ENCODE results near the gene DDX24.

DDX24 gene

DNA sequence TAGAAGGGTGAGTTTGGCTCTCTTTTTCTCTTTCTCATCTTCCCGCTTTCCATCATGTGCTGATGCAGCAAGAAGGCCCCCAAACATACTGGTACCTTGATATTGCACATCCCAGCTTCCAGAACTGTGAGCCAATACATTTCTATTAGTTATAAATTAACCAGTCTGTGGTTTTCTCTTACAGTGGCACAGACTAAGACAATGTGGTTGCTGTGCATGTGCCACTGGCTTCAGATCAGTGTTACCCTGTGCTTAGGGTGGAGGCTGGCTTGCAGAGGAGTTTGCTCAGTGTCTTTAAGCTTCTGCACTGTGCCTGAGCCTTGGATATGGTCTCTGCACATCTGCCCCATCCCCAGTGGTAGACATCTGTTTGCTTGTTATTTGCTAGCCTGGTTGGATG is 42.9 kb upstream of the DDX24 start:
- no peaks in the 10 kb centered on the region for H3K36me3 ChIP-seq (ENCODE audit: control insufficient read depth, insufficient read depth, low read length)
- H3K9me3 ChIP-seq (ENCODE audit: control insufficient read depth, low read length), result no peaks in the 10 kb centered on the region
- no peak overlapping the region for H3K4me3 ChIP-seq (ENCODE audit: extremely low read depth, insufficient read depth, low read length, poor library complexity, severe bottlenecking)
- H3K4me1 ChIP-seq (ENCODE audit: control insufficient read depth, insufficient read depth, low read length, poor library complexity, severe bottlenecking), result no peaks in the 10 kb centered on the region
- no CpG with 5 or more reads among the region's 1 CpG for WGBS, 2 experiments (ENCODE audit: insufficient coverage in 2 of 2)
- no peak overlapping the region for H3K27ac ChIP-seq (ENCODE audit: low read depth, low read length, severe bottlenecking)

DNA sequence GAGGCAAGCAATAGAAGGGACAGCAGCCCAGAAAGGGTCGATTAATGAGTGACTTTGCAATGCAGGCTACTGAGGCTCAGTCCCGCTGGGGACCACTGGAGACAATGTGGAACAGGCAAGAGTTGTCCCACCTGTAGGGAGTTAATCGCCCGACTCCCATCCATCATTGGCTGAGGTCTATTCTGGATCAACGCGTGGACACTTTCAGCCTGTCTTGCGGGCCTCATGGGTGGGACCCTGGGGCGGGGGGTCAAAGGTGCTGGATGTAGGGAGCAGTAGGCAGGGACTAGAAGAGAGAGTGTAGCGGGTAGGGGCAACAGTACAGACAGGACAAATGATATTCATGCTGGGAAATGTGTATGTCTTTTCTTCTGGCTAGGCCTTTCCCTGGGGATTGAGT is 42.3 kb upstream of the DDX24 start:
- Histone ChIP-seq H3K27ac (ENCODE audit: low read depth, low read length, severe bottlenecking) (no peak overlapping the region), H3K9me3 (ENCODE audit: control insufficient read depth, low read length) (no peaks in the 10 kb centered on the region), H3K4me1 (ENCODE audit: control insufficient read depth, insufficient read depth, low read length, poor library complexity, severe bottlenecking) (no peaks in the 10 kb centered on the region), H3K36me3 (ENCODE audit: control insufficient read depth, insufficient read depth, low read length) (no peaks in the 10 kb centered on the region), H3K4me3 (ENCODE audit: extremely low read depth, insufficient read depth, low read length, poor library complexity, severe bottlenecking) (no peak overlapping the region)
- WGBS, 2 experiments (ENCODE audit: insufficient coverage in 2 of 2), result 90% methylated on average over 7 to 9 of the region's 9 CpGs

DNA sequence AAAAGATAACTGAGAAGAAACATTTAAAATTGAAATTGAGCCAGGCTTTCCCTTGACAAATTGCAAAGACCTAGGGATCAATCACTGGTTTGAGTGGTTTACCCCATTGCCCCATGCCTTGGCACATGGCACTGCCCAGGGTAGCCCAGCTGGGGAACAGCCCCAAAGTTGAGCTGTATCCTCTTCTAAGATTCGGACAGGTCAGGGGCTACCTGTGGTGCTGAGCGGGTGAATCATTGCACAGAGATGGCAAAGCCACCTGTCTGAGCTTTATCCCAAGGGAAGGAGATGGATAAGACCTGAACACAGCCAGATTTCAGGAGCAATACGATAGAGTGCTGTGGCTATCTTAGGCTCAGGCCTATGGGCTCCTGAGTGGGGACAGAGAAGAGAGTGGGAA is 41.4 kb upstream of the DDX24 start:
- Histone ChIP-seq H3K36me3 (ENCODE audit: control insufficient read depth, insufficient read depth, low read length) (no peaks in the 10 kb centered on the region), H3K9me3 (ENCODE audit: control insufficient read depth, low read length) (no peaks in the 10 kb centered on the region), H3K4me1 (ENCODE audit: control insufficient read depth, insufficient read depth, low read length, poor library complexity, severe bottlenecking) (no peaks in the 10 kb centered on the region), H3K27ac (ENCODE audit: low read depth, low read length, severe bottlenecking) (no peak overlapping the region), H3K4me3 (ENCODE audit: extremely low read depth, insufficient read depth, low read length, poor library complexity, severe bottlenecking) (no peak overlapping the region)
- WGBS, 2 experiments (ENCODE audit: insufficient coverage in 2 of 2), result 51 to 57% methylated on average over 3 of the region's 3 CpGs

DNA sequence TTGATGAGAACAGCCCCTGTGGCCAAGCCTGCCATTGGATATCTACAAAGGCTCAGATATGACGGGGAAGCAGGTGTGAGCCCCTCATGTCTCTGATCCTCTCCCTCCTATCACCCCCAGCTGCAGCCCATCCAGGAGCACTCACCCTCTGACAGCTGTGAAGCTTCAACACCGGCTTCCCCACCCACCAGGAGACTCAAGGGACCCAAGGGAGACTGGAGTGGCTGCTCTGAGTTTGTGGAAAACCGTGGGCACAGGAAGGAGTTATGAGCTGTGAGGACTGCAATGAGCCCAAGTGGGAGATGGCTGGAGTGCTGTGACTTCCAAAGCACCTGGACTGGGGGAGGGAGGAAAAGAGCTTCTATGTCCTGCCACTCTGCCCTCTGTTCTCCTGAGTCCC is 40.5 kb upstream of the DDX24 start:
- H3K4me3 ChIP-seq (ENCODE audit: extremely low read depth, insufficient read depth, low read length, poor library complexity, severe bottlenecking), result no peak overlapping the region

GRCh38 chr14:94120667-94121340 is 39.8 kb upstream of the DDX24 start:
- Histone ChIP-seq H3K4me1 (ENCODE audit: control insufficient read depth, insufficient read depth, low read length, poor library complexity, severe bottlenecking) (no peaks in the 10 kb centered on the region), H3K4me3 (ENCODE audit: extremely low read depth, insufficient read depth, low read length, poor library complexity, severe bottlenecking) (no peak overlapping the region), H3K27ac (ENCODE audit: low read depth, low read length, severe bottlenecking) (no peak overlapping the region), H3K36me3 (ENCODE audit: control insufficient read depth, insufficient read depth, low read length) (no peaks in the 10 kb centered on the region), H3K9me3 (ENCODE audit: control insufficient read depth, low read length) (no peaks in the 10 kb centered on the region)
- WGBS, 2 experiments (ENCODE audit: insufficient coverage in 2 of 2), result 86 to 97% methylated on average over 4 of the region's 5 CpGs

More for the DNA sequence above, 40.5 kb upstream of the DDX24 start:
- H3K36me3 ChIP-seq (ENCODE audit: control insufficient read depth, insufficient read depth, low read length), result no peaks in the 10 kb centered on the region
- 20% methylated on average over 1 of the region's 3 CpGs; no CpG with 5 or more reads in 1 of the 2 experiments for WGBS, 2 experiments (ENCODE audit: insufficient coverage in 2 of 2)
- H3K9me3 ChIP-seq (ENCODE audit: control insufficient read depth, low read length), result no peaks in the 10 kb centered on the region
- H3K4me1 ChIP-seq (ENCODE audit: control insufficient read depth, insufficient read depth, low read length, poor library complexity, severe bottlenecking), result no peaks in the 10 kb centered on the region
- no peak overlapping the region for H3K27ac ChIP-seq (ENCODE audit: low read depth, low read length, severe bottlenecking)

GRCh38 chr14:94119071-94119470 is 38.1 kb upstream of the DDX24 start:
- Histone ChIP-seq H3K27ac (ENCODE audit: low read depth, low read length, severe bottlenecking) (no peak overlapping the region), H3K36me3 (ENCODE audit: control insufficient read depth, insufficient read depth, low read length) (no peaks in the 10 kb centered on the region), H3K4me1 (ENCODE audit: control insufficient read depth, insufficient read depth, low read length, poor library complexity, severe bottlenecking) (no peaks in the 10 kb centered on the region), H3K9me3 (ENCODE audit: control insufficient read depth, low read length) (no peaks in the 10 kb centered on the region), H3K4me3 (ENCODE audit: extremely low read depth, insufficient read depth, low read length, poor library complexity, severe bottlenecking) (no peak overlapping the region)

DNA sequence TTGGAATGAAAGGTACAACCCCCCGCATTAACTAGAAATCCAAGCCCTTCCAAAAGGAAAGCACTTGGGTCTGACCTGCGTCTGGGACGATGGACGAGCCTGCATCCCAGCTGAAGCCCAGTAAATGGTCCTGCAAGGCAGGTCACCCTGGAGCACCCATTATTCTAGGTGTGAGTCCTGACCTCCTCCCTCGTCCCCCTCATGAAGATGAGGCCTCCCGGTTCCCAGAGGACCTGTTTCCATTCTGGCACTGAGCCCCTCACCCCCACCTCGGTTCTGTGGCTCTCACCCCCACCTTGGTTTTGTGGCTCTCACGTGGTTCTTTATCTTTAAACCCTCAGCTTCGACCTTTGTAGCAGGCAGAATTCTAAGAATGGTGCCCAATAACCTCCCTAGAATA is 36.9 kb upstream of the DDX24 start:
- no peaks in the 10 kb centered on the region for H3K36me3 ChIP-seq (ENCODE audit: control insufficient read depth, insufficient read depth, low read length)
- no peak overlapping the region for H3K27ac ChIP-seq (ENCODE audit: low read depth, low read length, severe bottlenecking)
- no peak overlapping the region for H3K4me3 ChIP-seq (ENCODE audit: extremely low read depth, insufficient read depth, low read length, poor library complexity, severe bottlenecking)
- no peaks in the 10 kb centered on the region for H3K9me3 ChIP-seq (ENCODE audit: control insufficient read depth, low read length)
- WGBS, 2 experiments (ENCODE audit: insufficient coverage in 2 of 2), result 88% methylated on average over 7 of the region's 9 CpGs
- H3K4me1 ChIP-seq (ENCODE audit: control insufficient read depth, insufficient read depth, low read length, poor library complexity, severe bottlenecking), result no peaks in the 10 kb centered on the region

DNA sequence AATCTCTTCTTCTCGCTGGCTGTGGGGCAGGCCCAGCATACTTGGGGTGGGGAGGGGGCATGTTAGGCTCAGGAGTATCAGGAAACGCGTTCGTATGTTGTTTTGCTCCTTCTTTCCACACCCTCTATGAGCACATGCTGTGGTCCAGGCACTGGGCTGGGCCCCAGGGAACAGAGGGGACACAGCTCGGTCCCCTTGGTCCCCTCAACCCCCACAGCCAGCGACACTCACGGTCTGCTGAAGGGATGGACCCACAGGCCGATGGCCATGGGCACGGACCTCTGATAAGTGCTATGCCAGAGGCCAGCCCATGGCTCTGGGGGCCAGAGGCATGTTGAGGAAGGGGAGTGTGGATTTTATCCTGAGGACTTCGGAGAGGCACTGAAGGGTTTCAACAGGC is 35.7 kb upstream of the DDX24 start:
- 94 to 96% methylated on average over 4 to 9 of the region's 10 CpGs for WGBS, 2 experiments (ENCODE audit: insufficient coverage in 2 of 2)

GRCh38 chr14:94115631-94116030 is 34.6 kb upstream of the DDX24 start:
- WGBS, 2 experiments (ENCODE audit: insufficient coverage in 2 of 2), result 96 to 100% methylated on average over 7 of the region's 15 CpGs
- Histone ChIP-seq H3K36me3 (ENCODE audit: control insufficient read depth, insufficient read depth, low read length) (no peaks in the 10 kb centered on the region), H3K9me3 (ENCODE audit: control insufficient read depth, low read length) (no peaks in the 10 kb centered on the region), H3K27ac (ENCODE audit: low read depth, low read length, severe bottlenecking) (no peak overlapping the region), H3K4me1 (ENCODE audit: control insufficient read depth, insufficient read depth, low read length, poor library complexity, severe bottlenecking) (no peaks in the 10 kb centered on the region), H3K4me3 (ENCODE audit: extremely low read depth, insufficient read depth, low read length, poor library complexity, severe bottlenecking) (no peak overlapping the region)

More for the DNA sequence above, 35.7 kb upstream of the DDX24 start:
- Histone ChIP-seq H3K36me3 (ENCODE audit: control insufficient read depth, insufficient read depth, low read length) (no peaks in the 10 kb centered on the region), H3K4me1 (ENCODE audit: control insufficient read depth, insufficient read depth, low read length, poor library complexity, severe bottlenecking) (no peaks in the 10 kb centered on the region), H3K4me3 (ENCODE audit: extremely low read depth, insufficient read depth, low read length, poor library complexity, severe bottlenecking) (no peak overlapping the region), H3K27ac (ENCODE audit: low read depth, low read length, severe bottlenecking) (no peak overlapping the region), H3K9me3 (ENCODE audit: control insufficient read depth, low read length) (no peaks in the 10 kb centered on the region)

- no peak overlapping the region for H3K4me3 ChIP-seq (ENCODE audit: extremely low read depth, insufficient read depth, low read length, poor library complexity, severe bottlenecking)
- no peaks in the 10 kb centered on the region for H3K9me3 ChIP-seq (ENCODE audit: control insufficient read depth, low read length)
- H3K36me3 ChIP-seq (ENCODE audit: control insufficient read depth, insufficient read depth, low read length), result no peaks in the 10 kb centered on the region
- no peaks in the 10 kb centered on the region for H3K4me1 ChIP-seq (ENCODE audit: control insufficient read depth, insufficient read depth, low read length, poor library complexity, severe bottlenecking)
- no peak overlapping the region for H3K27ac ChIP-seq (ENCODE audit: low read depth, low read length, severe bottlenecking)
- WGBS, 2 experiments (ENCODE audit: insufficient coverage in 2 of 2), result 77 to 89% methylated on average over 3 to 4 of the region's 4 CpGs
These were observed 34.1 kb upstream of the DDX24 start for GRCh38 chr14:94115058-94115591.

DNA sequence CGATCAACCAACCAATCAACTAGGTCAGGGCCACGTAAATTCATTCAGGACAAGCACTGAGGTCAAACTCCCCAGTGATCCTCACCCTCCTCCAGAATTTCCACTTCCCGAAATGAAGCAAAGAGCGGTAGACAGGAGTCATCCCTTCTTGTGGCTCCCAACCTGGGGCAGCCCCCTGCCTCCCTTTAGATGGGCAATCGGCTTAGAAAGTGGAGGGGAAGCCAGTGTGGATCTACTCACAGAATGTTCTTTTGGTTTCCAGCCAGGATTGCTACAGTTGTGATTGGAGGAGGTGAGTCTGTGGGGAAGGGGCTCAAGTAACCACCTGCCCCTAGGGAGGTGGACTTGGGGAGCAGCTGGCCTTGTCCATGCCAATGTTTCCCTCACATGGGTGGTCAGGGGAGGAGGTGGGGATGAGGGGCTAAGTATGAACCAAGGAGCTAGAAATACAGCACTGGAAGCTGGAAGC is 33.6 kb upstream of the DDX24 start:
- Histone ChIP-seq H3K27ac (ENCODE audit: low read depth, low read length, severe bottlenecking) (no peak overlapping the region), H3K4me1 (ENCODE audit: control insufficient read depth, insufficient read depth, low read length, poor library complexity, severe bottlenecking) (no peaks in the 10 kb centered on the region), H3K4me3 (ENCODE audit: extremely low read depth, insufficient read depth, low read length, poor library complexity, severe bottlenecking) (no peak overlapping the region), H3K36me3 (ENCODE audit: control insufficient read depth, insufficient read depth, low read length) (no peaks in the 10 kb centered on the region), H3K9me3 (ENCODE audit: control insufficient read depth, low read length) (no peaks in the 10 kb centered on the region)
- WGBS, 2 experiments (ENCODE audit: insufficient coverage in 2 of 2), result 67 to 96% methylated on average over 3 to 4 of the region's 5 CpGs
